ENCODE measurements around the gene SCUBE2. TPM values are rescaled to one million over a fixed set of nuclear protein-coding genes. Genes with fewer than 3 reads are reported as not detected.
A peak's percentile ranks its signal among the peaks of the same experiment; 100 is the strongest.

SCUBE2 gene
- total RNA-seq, 1 donor from 2014 or later: not detected

GRCh38 chr11:9076661-9077060, 14.7 kb downstream of the SCUBE2 start:
- Mint-ChIP-seq H3K4me3 (no peak overlapping the region), H3K27me3 (ENCODE audit: insufficient read depth) (peaks cover 33% of the 10 kb centered on the region), H3K9me3 (no peaks in the 10 kb centered on the region), H3K4me1 (ENCODE audit: low read depth) (peaks cover 6% of the 10 kb centered on the region), H3K27ac (no peak overlapping the region), H3K36me3 (ENCODE audit: low read depth) (peaks cover 2% of the 10 kb centered on the region)
- DNase-seq (ENCODE audit: low spot score): no peak
- intact Hi-C loops (cut with micrococcal nuclease): no loop called here

GRCh38 chr11:9076046-9076445, 15.4 kb downstream of the SCUBE2 start:
- H3K36me3 Mint-ChIP-seq (ENCODE audit: low read depth): no peaks in the 10 kb centered on the region
- peaks cover 29% of the 10 kb centered on the region for H3K27me3 Mint-ChIP-seq (ENCODE audit: insufficient read depth)
- H3K4me1 Mint-ChIP-seq (ENCODE audit: low read depth): peaks cover 2% of the 10 kb centered on the region
- H3K4me3 Mint-ChIP-seq: no peak overlapping the region
- DNase-seq (ENCODE audit: low spot score): no peak
- intact Hi-C loops (cut with micrococcal nuclease): no loop called here
- no peak overlapping the region for H3K27ac Mint-ChIP-seq
- H3K9me3 Mint-ChIP-seq: no peaks in the 10 kb centered on the region

- H3K36me3 Mint-ChIP-seq (ENCODE audit: low read depth): no peaks in the 10 kb centered on the region
- intact Hi-C loops (cut with micrococcal nuclease): no loop called here
- DNase-seq (ENCODE audit: low spot score): no peak
- no peaks in the 10 kb centered on the region for H3K4me1 Mint-ChIP-seq (ENCODE audit: low read depth)
- no peak overlapping the region for H3K27ac Mint-ChIP-seq
- H3K27me3 Mint-ChIP-seq (ENCODE audit: insufficient read depth): peaks cover 34% of the 10 kb centered on the region
- no peaks in the 10 kb centered on the region for H3K9me3 Mint-ChIP-seq
- H3K4me3 Mint-ChIP-seq: no peak overlapping the region
These were observed 15.8 kb downstream of the SCUBE2 start for GRCh38 chr11:9075556-9075955.

- H3K36me3 Mint-ChIP-seq (ENCODE audit: low read depth): no peaks in the 10 kb centered on the region
- no peak overlapping the region for H3K27ac Mint-ChIP-seq
- H3K9me3 Mint-ChIP-seq: no peaks in the 10 kb centered on the region
- H3K4me3 Mint-ChIP-seq: no peak overlapping the region
- no peaks in the 10 kb centered on the region for H3K4me1 Mint-ChIP-seq (ENCODE audit: low read depth)
- intact Hi-C loops (cut with micrococcal nuclease): no loop called here
- no peak for DNase-seq (ENCODE audit: low spot score)
- H3K27me3 Mint-ChIP-seq (ENCODE audit: insufficient read depth): peaks cover 30% of the 10 kb centered on the region
These were observed 16.9 kb downstream of the SCUBE2 start for GRCh38 chr11:9074338-9075029.

- H3K4me3 Mint-ChIP-seq: no peak overlapping the region
- H3K27me3 Mint-ChIP-seq (ENCODE audit: insufficient read depth): peaks cover 30% of the 10 kb centered on the region
- no peak overlapping the region for H3K27ac Mint-ChIP-seq
- DNase-seq (ENCODE audit: low spot score): no peak
- intact Hi-C loops (cut with micrococcal nuclease): no loop called here
- H3K9me3 Mint-ChIP-seq: no peaks in the 10 kb centered on the region
- H3K36me3 Mint-ChIP-seq (ENCODE audit: low read depth): no peaks in the 10 kb centered on the region
- H3K4me1 Mint-ChIP-seq (ENCODE audit: low read depth): no peaks in the 10 kb centered on the region
These were observed 17.8 kb downstream of the SCUBE2 start for GRCh38 chr11:9073466-9074225.

GRCh38 chr11:9072626-9073176, 18.7 kb downstream of the SCUBE2 start:
- no peaks in the 10 kb centered on the region for H3K36me3 Mint-ChIP-seq (ENCODE audit: low read depth)
- DNase-seq (ENCODE audit: low spot score): no peak
- no peak overlapping the region for H3K27ac Mint-ChIP-seq
- H3K27me3 Mint-ChIP-seq (ENCODE audit: insufficient read depth): peaks cover 25% of the 10 kb centered on the region
- no peaks in the 10 kb centered on the region for H3K9me3 Mint-ChIP-seq
- no peak overlapping the region for H3K4me3 Mint-ChIP-seq
- intact Hi-C loops (cut with micrococcal nuclease): no loop called here
- H3K4me1 Mint-ChIP-seq (ENCODE audit: low read depth): no peaks in the 10 kb centered on the region

GRCh38 chr11:9071692-9072091, 19.7 kb downstream of the SCUBE2 start:
- DNase-seq (ENCODE audit: low spot score): no peak
- H3K9me3 Mint-ChIP-seq: no peaks in the 10 kb centered on the region
- no peaks in the 10 kb centered on the region for H3K36me3 Mint-ChIP-seq (ENCODE audit: low read depth)
- H3K4me1 Mint-ChIP-seq (ENCODE audit: low read depth): no peaks in the 10 kb centered on the region
- no peak overlapping the region for H3K4me3 Mint-ChIP-seq
- intact Hi-C loops (cut with micrococcal nuclease): no loop called here
- H3K27me3 Mint-ChIP-seq (ENCODE audit: insufficient read depth): peaks cover 20% of the 10 kb centered on the region
- peak overlapping the region; percentile 31 for H3K27ac Mint-ChIP-seq

- intact Hi-C loops (cut with micrococcal nuclease): no loop called here
- no peaks in the 10 kb centered on the region for H3K36me3 Mint-ChIP-seq (ENCODE audit: low read depth)
- H3K4me3 Mint-ChIP-seq: no peak overlapping the region
- H3K27ac Mint-ChIP-seq: no peak overlapping the region
- H3K4me1 Mint-ChIP-seq (ENCODE audit: low read depth): no peaks in the 10 kb centered on the region
- peaks cover 18% of the 10 kb centered on the region for H3K27me3 Mint-ChIP-seq (ENCODE audit: insufficient read depth)
- H3K9me3 Mint-ChIP-seq: no peaks in the 10 kb centered on the region
- DNase-seq (ENCODE audit: low spot score): no peak
These were observed 20.5 kb downstream of the SCUBE2 start for GRCh38 chr11:9070749-9071491.

- no peak for DNase-seq (ENCODE audit: low spot score)
- Mint-ChIP-seq H3K27ac (no peak overlapping the region), H3K9me3 (no peaks in the 10 kb centered on the region), H3K4me1 (ENCODE audit: low read depth) (no peaks in the 10 kb centered on the region), H3K36me3 (ENCODE audit: low read depth) (no peaks in the 10 kb centered on the region), H3K4me3 (no peak overlapping the region), H3K27me3 (ENCODE audit: insufficient read depth) (peaks cover 12% of the 10 kb centered on the region)
- intact Hi-C loops (cut with micrococcal nuclease): no loop called here
These were observed 21.4 kb downstream of the SCUBE2 start for GRCh38 chr11:9069862-9070470.

- intact Hi-C loops (cut with micrococcal nuclease): no loop called here
- Mint-ChIP-seq H3K36me3 (ENCODE audit: low read depth) (no peaks in the 10 kb centered on the region), H3K4me3 (no peak overlapping the region), H3K27me3 (ENCODE audit: insufficient read depth) (peaks cover 12% of the 10 kb centered on the region), H3K27ac (no peak overlapping the region), H3K9me3 (no peaks in the 10 kb centered on the region), H3K4me1 (ENCODE audit: low read depth) (no peaks in the 10 kb centered on the region)
- no peak for DNase-seq (ENCODE audit: low spot score)
These were observed 22.1 kb downstream of the SCUBE2 start for GRCh38 chr11:9069256-9069655.

- H3K27me3 Mint-ChIP-seq (ENCODE audit: insufficient read depth): peaks cover 21% of the 10 kb centered on the region
- no peak overlapping the region for H3K27ac Mint-ChIP-seq
- no peaks in the 10 kb centered on the region for H3K4me1 Mint-ChIP-seq (ENCODE audit: low read depth)
- no peaks in the 10 kb centered on the region for H3K9me3 Mint-ChIP-seq
- no peak for DNase-seq (ENCODE audit: low spot score)
- no peak overlapping the region for H3K4me3 Mint-ChIP-seq
- H3K36me3 Mint-ChIP-seq (ENCODE audit: low read depth): no peaks in the 10 kb centered on the region
- intact Hi-C loops (cut with micrococcal nuclease): no loop called here
These were observed 24.9 kb downstream of the SCUBE2 start for GRCh38 chr11:9066433-9066925.

GRCh38 chr11:9065607-9066432, 25.6 kb downstream of the SCUBE2 start:
- Mint-ChIP-seq H3K36me3 (ENCODE audit: low read depth) (no peaks in the 10 kb centered on the region), H3K27me3 (ENCODE audit: insufficient read depth) (peaks cover 19% of the 10 kb centered on the region), H3K9me3 (no peaks in the 10 kb centered on the region), H3K27ac (no peak overlapping the region), H3K4me1 (ENCODE audit: low read depth) (peaks cover 3% of the 10 kb centered on the region), H3K4me3 (no peak overlapping the region)
- intact Hi-C loops (cut with micrococcal nuclease): no loop called here
- no peak for DNase-seq (ENCODE audit: low spot score)
